GM18861 (cell line): Measurements from ENCODE around the gene GPR68.
"Not testable (repeated sequence)": the region's sequence is repeated elsewhere in the genome, so short reads cannot be mapped to it uniquely, and the experiment has no call there.

Source experiments
- ATAC-seq: cut with Tn5 transposase; IDR thresholded peaks from one replicate; pipeline ENCODE4 v1.9.1; 2021; ENCODE audit not compliant: unreplicated experiment

The GPR68 gene

GRCh38 chr14:91202234-91202974, 42.1 kb downstream of the GPR68 start:
- ATAC-seq, result no peak

- ATAC-seq, result not testable (repeated sequence)
Measured at GRCh38 chr14:91200802-91201201, 43.7 kb downstream of the GPR68 start.

- ATAC-seq, result no peak
Measured at GRCh38 chr14:91197631-91198030, 46.9 kb downstream of the GPR68 start.

- no peak for ATAC-seq
Measured at GRCh38 chr14:91195881-91196280, 48.6 kb downstream of the GPR68 start.

- no peak for ATAC-seq
Measured at GRCh38 chr14:91193069-91193468, 51.4 kb downstream of the GPR68 start.

- no peak for ATAC-seq
Measured at GRCh38 chr14:91190853-91191252, 53.7 kb downstream of the GPR68 start.

- no peak for ATAC-seq
Measured at GRCh38 chr14:91187271-91187670, 57.2 kb downstream of the GPR68 start.

- ATAC-seq, result no peak
Measured at GRCh38 chr14:91186515-91187066, 57.9 kb downstream of the GPR68 start.

GRCh38 chr14:91185721-91186120, 58.8 kb downstream of the GPR68 start:
- no peak for ATAC-seq

GRCh38 chr14:91184559-91184958, 59.9 kb downstream of the GPR68 start:
- no peak for ATAC-seq

- ATAC-seq, result not testable (repeated sequence)
Measured at GRCh38 chr14:91182753-91183152, 61.8 kb downstream of the GPR68 start.
